GM21381 (cell line): ENCODE measurements around the gene HSF2.
"Not testable (repeated sequence)": the region's sequence is repeated elsewhere in the genome, so short reads cannot be mapped to it uniquely, and the experiment has no call there.

Experiments used
- ATAC-seq: cut with Tn5 transposase; IDR thresholded peaks from one replicate; pipeline ENCODE4 v1.9.1; 2021; ENCODE audit warnings: mild to moderate bottlenecking, moderate library complexity; ENCODE audit not compliant: unreplicated experiment

HSF2 gene

DNA sequence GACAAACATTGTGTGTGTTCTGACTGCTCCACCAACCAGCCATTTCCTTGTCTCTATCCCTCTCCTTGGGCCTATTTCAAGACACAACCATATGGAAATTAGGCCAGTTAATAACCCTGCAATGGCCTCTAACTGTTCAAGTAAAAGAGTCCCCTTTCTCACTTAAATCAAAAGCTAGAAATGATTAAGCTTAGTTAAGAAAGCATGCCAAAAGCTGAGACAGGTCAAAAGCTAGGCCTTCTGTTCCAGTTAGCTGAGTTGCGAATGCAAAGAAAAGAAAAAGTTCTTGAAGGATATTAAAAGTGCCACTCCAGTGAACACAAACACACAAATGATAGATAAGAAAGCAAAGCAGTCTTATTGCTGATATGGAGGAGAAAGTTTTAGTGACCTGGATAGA lies 49.6 kb downstream of the HSF2 start:
- ATAC-seq: no peak

DNA sequence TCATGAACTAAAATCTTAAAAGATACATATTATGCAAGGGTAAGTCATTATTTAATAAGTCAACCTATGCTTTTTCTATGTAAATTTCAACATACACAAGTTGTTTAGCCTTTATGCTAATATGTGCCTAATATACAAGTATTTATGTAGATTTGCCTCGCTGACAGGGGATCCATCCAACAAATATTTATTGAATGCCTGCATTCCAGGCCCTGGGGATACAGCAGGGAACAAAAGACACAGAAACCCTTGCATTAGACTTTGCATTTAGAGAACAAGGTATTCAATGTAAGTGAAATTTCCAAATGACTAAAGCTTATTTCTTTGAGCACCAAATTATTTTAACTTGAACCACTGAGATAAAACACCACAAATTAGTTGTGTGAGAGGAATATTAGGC lies 53.1 kb downstream of the HSF2 start:
- ATAC-seq: no peak

DNA sequence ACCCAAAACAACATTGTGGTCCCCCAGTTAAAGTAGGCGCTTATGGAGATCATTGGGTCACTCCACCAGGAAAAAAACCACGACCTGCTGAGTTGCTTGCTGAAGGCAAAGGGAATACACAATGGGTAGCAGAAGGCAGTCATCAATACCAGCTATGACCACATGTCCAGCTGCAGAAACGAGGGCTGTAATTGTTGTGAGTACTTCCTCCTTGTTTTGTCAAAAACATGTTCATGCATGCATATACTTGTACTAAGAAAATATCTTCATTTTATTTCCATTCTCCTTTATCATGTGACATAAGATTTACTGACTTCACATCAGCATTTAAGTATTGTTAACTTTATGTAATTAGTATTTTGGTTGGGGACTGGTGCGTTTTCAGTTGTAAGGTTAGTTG lies 55.2 kb downstream of the HSF2 start:
- ATAC-seq: no peak

DNA sequence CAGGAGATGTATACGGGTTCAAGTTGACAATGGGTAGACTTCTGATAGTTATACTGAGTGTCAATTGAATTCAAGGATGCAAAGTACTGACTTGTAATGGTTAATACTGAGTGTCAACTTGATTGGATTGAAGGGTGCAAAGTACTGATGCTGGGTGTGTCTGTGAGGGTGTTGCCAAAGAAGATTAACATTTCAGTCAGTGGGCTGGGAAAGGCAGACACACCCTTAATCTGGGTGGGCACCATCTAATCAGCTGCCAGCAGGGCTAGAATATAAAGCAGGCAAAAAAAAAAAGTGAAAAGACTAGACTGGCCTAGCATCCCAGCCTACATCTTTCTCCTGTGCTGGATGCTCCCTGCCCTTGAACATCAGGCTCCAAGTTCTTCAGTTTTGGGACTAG lies 55.7 kb downstream of the HSF2 start:
- not testable (repeated sequence) for ATAC-seq

DNA sequence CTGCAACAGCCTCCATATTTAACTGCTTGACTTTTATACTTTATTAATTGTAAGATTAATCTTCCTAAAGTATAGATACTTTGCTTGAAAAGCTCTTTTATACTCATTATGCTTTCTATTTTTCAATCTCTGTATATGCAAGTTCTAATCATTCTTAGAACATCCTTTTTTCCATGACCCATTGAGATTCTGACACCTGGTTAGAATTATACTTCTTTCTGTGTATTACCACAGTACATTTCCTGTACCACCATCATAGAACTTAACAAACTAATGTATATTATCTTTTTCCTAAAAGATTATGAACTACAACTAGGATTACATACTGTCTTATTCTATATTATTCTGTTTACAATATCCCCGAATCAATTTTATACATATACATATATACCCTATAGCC lies 58.6 kb downstream of the HSF2 start:
- no peak for ATAC-seq

DNA sequence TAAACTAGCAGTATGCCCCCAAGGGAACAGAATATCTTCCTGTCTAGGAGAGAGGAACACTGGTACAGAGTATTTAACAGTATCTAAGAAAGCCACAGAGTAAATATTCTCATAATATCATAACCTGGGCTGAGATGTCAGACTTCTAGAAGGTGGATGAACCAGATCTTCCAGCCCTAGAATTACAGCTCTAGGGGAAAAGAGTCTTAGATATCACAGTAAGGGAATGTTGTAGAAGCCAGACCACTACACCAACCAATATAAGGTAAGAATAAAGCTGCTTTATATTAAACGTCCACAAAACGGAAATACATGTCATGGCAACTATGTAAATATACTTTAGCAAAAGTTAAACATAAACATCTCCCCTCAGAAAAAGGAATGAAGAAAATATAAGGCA lies 59.8 kb downstream of the HSF2 start:
- ATAC-seq: no peak

DNA sequence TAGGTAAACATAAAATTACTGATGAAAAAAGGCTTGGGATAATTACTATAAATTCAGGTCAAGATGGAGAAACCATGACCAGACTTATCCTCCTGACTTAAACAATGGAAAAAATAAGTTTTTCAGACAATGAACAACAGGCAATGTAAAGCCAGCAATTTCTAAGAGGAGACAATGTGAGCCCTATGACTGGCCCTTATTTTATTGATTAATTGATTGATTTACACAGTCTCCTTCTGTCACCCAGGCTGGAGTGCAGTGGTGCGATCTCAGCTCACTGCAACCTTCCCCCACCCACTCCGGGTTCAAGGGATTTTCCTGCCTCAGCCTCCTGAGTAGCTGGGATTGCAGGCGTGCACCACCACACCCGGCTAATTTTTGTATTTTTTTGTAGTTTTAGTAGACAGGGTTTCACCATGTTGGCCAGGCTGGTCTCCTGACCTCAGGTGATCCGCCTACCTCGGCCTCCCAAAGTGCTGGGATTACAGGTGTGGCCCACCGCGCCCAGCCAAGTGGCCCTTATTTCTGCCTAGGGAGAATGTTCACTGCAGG lies 60.5 kb downstream of the HSF2 start:
- not testable (repeated sequence) for ATAC-seq

DNA sequence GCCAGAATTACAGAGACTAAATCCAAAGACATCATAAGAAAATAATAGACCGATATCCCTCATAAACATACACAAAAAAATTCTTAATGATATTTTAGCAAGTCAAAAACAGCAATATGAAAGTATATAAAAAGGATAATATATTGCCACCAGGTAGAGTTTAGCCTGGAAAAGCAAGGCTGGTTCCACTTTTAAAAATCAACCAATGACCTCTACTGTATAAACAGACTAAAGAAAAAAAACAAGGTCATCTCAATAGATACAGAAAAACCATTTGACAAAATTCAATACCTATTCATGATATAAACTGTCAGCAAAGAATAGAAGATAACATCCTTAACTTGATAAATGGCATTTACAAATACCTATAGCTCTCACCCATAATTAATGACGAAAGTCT lies 62.4 kb downstream of the HSF2 start:
- no peak for ATAC-seq

DNA sequence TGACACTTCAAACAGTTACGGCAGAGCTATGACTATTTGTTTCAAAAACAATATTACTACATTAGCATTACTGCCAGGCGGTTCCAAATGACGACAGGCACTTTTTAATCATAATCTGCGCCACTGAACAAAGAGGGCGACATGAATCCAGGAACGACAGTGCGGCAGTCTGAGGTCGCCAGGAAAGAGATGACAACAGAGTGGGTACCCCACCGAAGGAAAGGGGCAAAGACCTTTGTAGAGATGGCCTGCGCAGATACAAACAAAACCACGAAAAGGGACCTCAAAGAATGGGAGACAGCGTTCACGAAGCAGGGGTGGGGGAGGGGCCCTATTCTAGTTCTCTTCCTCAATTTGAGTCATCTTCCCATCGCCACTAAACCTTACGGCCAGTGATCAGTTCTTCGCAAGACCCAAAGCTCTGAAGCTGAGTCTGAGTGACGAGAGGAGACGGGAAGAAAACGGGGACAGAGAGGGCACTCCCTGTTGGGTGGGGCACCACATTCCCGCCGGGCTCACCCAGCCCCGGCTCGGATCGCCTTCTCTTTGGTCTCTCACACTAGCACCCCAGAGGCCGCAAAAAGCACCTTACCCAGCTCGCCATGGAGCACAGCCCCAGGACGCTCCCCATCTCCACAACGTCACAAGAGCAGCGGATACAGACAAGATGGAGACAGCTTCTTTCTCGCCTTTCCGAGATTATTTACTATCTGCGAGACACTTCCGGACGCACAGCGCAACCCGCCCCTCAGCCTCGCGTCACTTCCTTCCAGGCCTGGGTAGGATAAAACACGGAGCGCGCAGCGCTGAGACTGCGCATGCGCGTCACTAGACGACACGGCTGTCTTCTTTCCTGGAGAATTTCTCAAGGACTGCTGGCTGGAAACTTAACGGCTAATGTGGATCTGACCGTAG lies 71.9 kb downstream of the HSF2 start, which contains the start of gene SERINC1:
TSS of gene SERINC1 (minus strand) at position 701 of the 915 bp plus-strand sequence. CDS start at position 631, 70 bp downstream.
- peak; percentile 99 for ATAC-seq

DNA sequence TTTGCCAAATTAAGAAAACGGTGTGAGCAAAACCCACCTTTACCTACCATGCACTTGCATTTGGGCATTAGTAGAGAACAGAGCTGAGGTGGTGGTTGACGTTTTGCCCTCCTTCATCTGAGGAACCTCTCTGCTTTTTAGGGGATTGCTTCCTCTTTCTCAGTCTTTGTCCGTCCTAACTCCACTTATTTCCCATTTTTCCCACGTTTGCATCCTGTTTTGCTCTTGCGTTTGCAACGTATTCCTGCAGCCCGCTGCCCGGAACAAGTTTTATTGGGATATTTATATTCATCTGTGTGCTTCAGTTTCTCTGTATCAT lies 72.5 kb downstream of the HSF2 start:
- ATAC-seq: peak; percentile 45

DNA sequence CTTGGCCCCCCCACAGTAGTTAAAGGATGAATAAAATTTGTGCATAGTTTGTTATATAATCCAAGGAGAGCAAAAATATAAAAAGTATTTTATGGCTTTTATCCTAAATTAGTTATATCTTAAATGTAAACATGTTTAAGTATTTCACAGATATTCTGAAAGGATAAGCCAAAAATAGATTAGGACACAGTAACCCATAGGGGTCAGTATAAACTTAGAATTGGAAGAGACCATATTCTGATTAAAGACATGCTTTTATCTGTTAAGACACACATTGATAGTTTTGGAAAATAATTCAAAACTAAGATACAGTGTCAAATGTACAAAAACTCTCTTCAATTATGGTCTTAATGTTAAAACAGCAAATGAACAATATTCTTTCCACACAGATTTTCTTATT lies 76.7 kb downstream of the HSF2 start:
- ATAC-seq: no peak

DNA sequence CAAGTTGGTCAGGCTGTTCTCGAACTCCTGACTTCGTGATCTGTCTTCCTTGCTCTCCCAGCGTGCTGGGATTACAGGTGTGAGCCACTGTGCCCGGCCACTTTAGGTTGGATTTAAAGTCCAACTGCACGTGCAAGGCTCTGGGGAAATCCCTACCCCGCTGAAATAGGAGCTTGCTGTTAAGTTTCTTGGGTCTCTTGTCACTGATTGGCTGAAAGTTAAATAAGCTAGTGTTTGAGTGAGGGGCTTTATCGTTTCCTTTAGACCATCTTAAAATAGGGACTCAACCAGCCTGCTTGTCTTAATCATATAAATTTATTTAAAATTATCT lies 83.3 kb downstream of the HSF2 start:
- no peak for ATAC-seq
